Measurements from ENCODE around the gene PKP4.

The PKP4 gene

GRCh38 chr2:158715357-158715756 lies 258.6 kb downstream of the PKP4 start:
- no peak for DNase-seq (ENCODE audit: low read depth in 1 of 2, low spot score in 1 of 2)

- no peak for DNase-seq (ENCODE audit: low read depth in 1 of 2, low spot score in 1 of 2)
These were observed 259.5 kb downstream of the PKP4 start for GRCh38 chr2:158716121-158716791.

- no peak for DNase-seq (ENCODE audit: low read depth in 1 of 2, low spot score in 1 of 2)
These were observed 260.2 kb downstream of the PKP4 start for GRCh38 chr2:158716921-158717320.

- no peak for DNase-seq (ENCODE audit: low read depth in 1 of 2, low spot score in 1 of 2)
These were observed 260.8 kb downstream of the PKP4 start for GRCh38 chr2:158717366-158718195.

- no peak for DNase-seq (ENCODE audit: low read depth in 1 of 2, low spot score in 1 of 2)
These were observed 261.4 kb downstream of the PKP4 start for GRCh38 chr2:158718196-158718585.

- no peak for DNase-seq (ENCODE audit: low read depth in 1 of 2, low spot score in 1 of 2)
These were observed 262.1 kb downstream of the PKP4 start for GRCh38 chr2:158718851-158719250.

- no peak for DNase-seq (ENCODE audit: low read depth in 1 of 2, low spot score in 1 of 2)
These were observed 262.7 kb downstream of the PKP4 start for GRCh38 chr2:158719403-158719802.

GRCh38 chr2:158722266-158723105 lies 265.7 kb downstream of the PKP4 start:
- DNase-seq (ENCODE audit: low read depth in 1 of 2, low spot score in 1 of 2), result no peak

GRCh38 chr2:158723181-158723838 lies 266.6 kb downstream of the PKP4 start:
- no peak for DNase-seq (ENCODE audit: low read depth in 1 of 2, low spot score in 1 of 2)

- DNase-seq (ENCODE audit: low read depth in 1 of 2, low spot score in 1 of 2), result no peak
These were observed 267.4 kb downstream of the PKP4 start for GRCh38 chr2:158723921-158724802.

GRCh38 chr2:158724803-158725381 lies 268.1 kb downstream of the PKP4 start:
- DNase-seq (ENCODE audit: low read depth in 1 of 2, low spot score in 1 of 2), result no peak

GRCh38 chr2:158725441-158725891 lies 268.7 kb downstream of the PKP4 start:
- no peak for DNase-seq (ENCODE audit: low read depth in 1 of 2, low spot score in 1 of 2)

- DNase-seq (ENCODE audit: low read depth in 1 of 2, low spot score in 1 of 2), result no peak
These were observed 270.3 kb downstream of the PKP4 start for GRCh38 chr2:158726911-158727592.

GRCh38 chr2:158728422-158728821 lies 271.7 kb downstream of the PKP4 start:
- DNase-seq (ENCODE audit: low read depth in 1 of 2, low spot score in 1 of 2), result no peak

- no peak for DNase-seq (ENCODE audit: low read depth in 1 of 2, low spot score in 1 of 2)
These were observed 272.7 kb downstream of the PKP4 start for GRCh38 chr2:158729451-158729850.

- DNase-seq (ENCODE audit: low read depth in 1 of 2, low spot score in 1 of 2), result no peak
These were observed 273.3 kb downstream of the PKP4 start for GRCh38 chr2:158729873-158730620.

GRCh38 chr2:158730621-158731140 lies 273.9 kb downstream of the PKP4 start:
- DNase-seq (ENCODE audit: low read depth in 1 of 2, low spot score in 1 of 2), result no peak

- no peak for DNase-seq (ENCODE audit: low read depth in 1 of 2, low spot score in 1 of 2)
These were observed 274.6 kb downstream of the PKP4 start for GRCh38 chr2:158731386-158731785.
